ENCODE measurements around the gene FTSJ1.

The FTSJ1 gene

DNA sequence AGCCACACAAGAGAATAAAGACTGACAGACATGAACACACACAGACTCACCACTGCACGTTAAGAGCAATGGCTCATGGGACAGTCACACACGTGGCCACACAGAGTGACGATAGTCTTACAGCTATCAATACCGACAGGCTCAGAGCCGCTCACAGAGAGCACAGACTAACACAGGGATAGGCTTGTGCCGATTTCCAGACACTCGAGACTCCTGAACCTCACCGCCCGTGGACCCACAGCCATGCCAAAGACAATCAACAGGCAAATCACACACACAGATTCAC is 5.2 kb upstream of the FTSJ1 start:
- no peak for DNase-seq (ENCODE audit: low read depth in 2 of 2)

DNA sequence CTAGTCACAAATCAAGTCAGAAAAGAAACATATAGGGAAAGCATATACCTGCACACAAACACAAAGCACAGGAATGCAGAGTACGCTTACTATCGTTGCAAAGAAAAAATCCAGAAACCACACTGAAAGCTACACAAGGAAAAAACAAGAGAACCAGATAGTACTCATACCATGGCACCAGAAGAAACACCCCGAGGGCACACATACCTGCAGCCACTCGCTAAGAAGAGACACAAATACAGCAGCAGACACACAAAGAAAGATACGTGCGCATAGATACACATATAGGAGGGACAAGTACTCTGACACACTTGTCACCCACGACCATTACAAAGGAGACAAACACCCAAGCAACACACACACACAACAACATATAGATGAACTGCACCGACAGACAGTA is 4.5 kb upstream of the FTSJ1 start:
- DNase-seq (ENCODE audit: low read depth in 2 of 2), result no peak

DNA sequence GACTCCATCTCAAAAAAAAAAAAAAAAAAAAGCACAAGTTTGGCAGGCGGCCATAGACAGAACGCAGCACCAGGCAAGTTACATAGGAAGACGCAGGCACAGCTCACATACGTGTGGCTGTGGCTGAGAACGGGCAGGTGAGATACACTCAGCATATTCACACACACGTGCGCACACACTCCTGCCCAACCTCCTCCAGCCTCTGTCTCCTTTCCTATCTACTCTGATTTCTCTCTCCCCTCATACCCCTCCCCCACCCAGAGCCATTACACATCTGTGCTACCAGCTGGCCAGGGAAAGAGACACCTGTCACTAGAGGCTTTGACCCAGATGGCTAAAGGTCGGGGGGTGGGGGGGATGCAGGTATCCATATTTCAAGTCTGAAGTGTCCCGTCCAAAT is 3.8 kb upstream of the FTSJ1 start:
- no peak for DNase-seq (ENCODE audit: low read depth in 2 of 2)

DNA sequence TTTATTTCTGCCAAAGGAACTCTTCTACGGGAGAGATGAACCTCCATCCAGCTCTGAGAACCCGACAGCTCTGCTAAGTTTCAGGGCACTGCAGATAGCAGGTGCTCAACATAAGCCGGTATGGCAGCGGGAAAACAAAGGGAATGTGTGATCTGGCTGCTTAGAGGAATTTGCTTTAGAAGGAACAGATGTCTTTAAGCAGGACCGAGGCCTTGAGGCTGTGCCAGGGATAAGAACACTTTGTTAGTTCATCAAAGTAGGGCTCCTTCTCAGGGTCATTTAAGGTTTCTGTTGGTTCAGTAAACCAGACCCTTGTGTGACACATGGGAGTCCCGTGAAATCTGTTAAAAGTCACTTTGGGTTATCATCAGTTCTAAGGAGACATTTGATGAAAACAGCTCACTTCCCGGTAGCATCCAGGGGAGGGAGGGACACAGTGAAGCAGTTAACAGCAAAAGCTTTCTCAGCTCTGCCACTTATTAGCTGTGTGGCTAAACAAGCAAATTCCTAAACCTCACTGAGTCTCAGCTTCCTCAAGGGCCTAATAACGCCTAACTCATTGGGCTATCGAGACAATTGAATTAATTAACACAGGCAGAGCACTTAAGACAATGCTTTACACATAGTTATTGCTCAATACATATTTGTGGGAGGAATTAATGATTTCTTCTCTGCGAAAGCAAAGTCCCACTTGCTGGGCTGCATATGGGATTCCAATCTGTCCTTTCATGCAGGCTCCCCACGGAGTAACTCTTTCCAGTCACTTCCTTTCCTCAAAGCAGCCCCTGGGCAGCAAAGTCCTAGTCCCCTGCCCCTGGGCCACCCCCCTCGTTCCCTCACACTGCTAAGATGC is 2.9 kb upstream of the FTSJ1 start:
- no peak for DNase-seq (ENCODE audit: low read depth in 2 of 2)

DNA sequence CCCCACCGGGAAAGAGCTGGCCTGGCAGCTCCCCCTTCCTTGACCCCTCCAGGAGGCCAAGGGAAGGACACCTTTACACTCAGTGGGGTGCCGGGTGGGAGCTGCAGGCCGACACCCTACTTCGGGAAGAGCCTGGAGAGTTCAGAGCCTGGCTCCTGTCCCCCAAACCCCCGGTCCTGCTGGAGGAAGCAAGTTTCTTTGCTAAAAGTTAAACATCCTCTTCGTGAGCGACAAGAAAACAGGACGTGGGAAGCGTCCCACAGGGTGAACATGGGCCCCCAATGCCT is 2.4 kb upstream of the FTSJ1 start:
- no peak for DNase-seq (ENCODE audit: low read depth in 2 of 2)

DNA sequence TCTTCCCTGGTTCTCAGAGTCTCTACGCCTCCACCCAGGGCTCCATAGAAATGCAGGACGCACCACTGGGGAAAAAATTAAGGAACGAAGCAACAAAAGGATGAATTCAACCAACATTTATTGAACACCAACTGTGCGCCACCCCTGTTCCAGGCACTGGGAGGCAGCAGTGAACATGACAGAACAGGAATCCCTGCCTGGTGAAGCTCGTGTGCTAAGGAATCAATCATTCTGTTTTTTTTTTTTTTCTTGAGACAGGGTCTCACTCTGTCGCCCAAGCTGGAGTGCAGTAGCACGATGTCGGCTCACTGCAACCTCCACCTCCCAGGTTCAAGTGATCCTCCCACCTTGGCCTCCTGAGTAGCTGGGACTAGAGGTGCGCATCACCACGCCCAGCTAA is 1.9 kb upstream of the FTSJ1 start:
- no peak for DNase-seq (ENCODE audit: low read depth in 2 of 2)

DNA sequence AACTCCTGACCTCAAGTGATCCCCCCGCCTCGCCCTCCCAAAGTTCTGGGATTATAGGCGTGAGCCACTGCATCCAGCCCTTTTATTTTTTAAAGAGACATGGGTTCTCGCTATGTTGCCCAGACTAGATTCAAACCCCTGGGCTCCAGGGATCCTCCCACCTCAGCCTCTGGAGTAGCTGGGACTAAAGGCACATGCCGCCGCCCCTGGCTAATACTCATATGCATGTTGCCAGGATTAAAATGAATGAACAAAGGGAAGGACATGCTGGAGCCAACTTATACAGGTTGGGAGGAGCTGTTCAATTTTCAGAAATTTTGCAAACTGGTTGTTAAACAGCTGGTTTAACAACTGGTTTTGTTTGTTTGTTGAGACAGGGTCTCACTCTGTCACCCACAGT is 1.4 kb upstream of the FTSJ1 start:
- no peak for DNase-seq (ENCODE audit: low read depth in 2 of 2)

DNA sequence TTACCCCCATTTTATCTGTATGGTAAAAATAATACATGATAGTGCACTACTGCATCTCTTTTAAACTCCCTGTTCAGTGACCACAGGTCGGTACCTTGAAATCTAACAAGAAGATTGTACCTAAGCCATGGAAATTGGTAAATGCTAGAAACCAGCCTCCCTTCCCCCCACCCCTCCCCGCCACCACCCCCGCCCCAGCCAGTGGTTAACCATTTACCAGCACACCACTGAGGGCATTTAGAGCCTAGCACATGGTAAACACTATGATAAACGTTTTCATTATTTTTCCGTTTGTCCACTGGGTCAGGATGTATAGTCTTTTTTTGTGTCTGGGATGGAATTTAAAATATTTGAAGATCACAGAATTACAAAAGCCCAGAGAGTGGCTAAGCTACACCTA is 703 bp upstream of the FTSJ1 start:
- no peak for DNase-seq (ENCODE audit: low read depth in 2 of 2)

DNA sequence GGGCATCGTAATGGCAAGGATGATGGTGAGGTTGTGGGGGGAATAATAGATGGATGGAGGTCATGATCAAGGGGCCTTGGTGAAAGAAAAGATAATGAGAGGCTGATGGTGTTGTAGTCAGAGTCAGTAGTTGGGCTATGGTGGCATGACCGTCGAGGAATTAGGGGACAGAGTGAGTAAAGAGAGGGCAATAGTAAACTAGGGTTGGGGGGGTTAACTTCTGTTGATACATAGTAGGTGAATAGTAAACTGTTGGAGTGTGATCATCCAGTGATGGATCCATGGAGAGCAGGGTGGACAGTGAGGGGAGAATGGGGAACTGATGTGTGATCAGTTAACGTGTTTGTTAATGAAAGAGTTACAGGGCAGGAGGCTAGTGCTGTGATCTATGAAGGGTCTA is 920 bp downstream of the FTSJ1 start:
- DNase-seq (ENCODE audit: low read depth in 2 of 2), result no peak

DNA sequence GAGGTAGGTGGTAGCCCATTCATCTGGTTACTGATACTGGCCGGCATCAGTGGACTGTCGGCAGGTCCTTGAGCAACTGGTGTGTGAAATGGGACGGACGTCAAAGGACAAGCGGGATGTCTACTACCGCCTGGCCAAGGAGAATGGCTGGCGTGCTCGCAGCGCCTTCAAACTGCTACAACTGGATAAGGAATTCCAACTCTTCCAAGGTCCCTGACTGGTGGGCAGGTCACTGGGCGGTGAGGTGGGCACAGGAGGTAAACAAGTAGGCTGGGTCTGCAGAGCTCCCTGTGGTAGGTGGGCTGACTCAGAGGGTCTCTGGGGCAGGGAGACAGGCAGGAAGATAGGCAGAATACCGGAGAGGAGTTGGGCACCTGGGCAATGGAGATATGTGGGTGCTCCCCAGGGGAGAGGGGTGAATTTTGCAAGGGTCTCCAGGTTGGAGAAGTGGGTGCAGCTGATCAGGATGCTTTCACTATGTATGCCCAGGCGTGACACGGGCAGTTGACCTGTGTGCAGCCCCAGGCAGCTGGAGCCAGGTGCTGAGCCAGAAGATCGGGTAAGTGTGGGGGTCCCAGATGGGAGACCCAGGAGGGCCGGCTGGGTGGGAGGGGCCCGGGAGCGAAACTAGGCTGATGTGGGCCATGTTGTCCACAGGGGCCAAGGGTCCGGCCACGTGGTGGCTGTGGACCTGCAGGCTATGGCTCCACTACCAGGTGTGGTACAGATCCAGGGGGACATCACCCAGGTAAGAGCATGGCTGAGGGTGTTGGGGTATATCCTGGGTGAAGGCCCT is 2.2 kb downstream of the FTSJ1 start:
- DNase-seq (ENCODE audit: low read depth in 2 of 2), result no peak

DNA sequence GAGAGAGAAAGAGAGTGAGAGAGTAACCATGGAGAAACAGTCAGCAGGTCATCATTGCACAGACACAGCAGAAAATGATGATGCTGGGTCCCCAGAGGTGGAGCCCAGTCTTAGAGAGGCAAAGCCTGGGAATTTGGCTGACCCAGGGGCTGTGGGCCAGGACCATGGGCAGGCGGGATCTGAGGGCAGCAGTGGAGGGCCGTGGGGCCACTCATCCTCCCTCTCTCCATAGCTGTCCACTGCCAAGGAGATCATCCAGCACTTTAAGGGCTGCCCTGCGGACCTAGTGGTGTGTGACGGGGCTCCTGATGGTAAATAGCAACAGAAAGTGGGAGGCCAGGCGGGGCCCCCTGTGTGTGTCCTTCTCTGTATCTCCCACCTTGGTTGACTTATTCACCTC is 2.8 kb downstream of the FTSJ1 start:
- DNase-seq (ENCODE audit: low read depth in 2 of 2), result no peak

DNA sequence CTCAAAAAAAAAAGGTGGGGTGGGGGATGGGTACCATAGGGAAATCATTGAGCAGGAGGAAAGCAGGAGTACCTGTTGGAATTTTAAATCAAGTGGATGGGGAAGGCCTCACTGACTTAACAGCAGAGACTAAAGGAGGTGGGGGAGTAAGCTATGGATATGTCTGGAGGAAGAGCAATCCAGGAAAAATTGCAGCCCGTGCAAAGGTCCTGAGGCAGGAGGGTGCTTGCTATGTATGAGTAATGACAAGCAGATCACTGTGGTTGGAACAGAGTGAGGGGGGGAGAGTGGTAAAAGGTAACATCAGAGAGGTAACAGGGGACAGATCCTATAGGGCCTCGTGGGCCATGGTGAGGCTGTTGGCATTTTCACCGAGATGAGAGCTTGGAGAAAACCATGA is 4.1 kb downstream of the FTSJ1 start:
- DNase-seq (ENCODE audit: low read depth in 2 of 2), result no peak

DNA sequence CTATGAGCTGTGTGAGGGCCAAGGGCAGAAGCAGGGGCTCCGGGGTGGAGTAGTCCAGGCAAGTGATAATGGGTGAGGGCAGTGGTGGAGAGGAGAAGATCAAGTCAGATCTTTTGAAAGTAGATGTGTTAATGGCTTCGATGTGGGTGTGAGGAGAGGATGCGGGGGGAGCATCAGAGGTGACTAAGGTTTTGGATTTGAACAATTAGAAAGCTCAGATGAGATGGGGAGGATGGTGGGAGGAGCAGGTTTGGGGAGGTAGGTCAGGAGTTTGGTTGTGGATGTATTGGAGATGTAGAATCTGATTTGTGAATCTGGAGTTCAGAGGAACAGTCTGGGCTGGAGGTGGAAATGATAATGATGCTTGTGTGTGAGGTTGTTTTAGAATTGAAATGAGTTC is 4.6 kb downstream of the FTSJ1 start:
- DNase-seq (ENCODE audit: low read depth in 2 of 2), result no peak

DNA sequence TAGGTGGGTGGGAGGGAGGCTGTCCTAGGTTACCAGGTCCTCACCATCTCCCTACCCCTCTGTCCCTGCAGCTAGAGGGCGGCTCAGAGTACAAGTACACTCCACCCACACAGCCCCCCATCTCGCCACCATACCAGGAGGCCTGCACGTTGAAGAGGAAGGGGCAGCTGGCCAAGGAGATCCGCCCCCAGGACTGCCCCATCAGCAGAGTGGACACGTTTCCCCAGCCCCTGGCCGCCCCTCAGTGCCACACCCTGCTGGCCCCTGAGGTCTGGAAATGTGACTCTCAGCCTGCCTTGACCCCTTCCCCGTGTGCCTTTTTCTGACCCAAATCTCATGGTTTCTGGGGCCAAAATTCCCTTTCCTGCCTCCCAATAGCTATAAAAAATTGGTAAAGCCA is 6.5 kb downstream of the FTSJ1 start:
- DNase-seq (ENCODE audit: low read depth in 2 of 2), result no peak

DNA sequence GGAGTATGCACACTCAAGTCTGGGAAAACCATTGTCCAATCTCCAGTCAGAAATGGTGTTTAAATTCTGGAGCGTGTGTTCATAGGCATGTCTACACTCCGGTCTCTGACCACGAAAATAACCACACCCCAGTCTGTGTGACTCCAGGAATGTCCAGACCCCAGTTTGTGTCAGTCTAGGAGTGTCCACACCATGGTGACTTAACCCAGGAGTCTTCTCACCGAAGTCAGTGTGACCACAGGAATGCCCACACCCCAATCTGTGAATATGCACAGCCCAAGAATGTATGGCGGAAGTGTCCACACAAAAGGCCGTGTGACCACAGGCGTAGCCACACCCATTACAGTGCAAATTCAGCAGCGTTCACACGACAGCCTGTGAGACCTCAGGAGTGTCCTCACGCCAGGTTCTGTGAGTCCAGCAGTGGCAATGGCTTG is 11.4 kb downstream of the FTSJ1 start:
- no peak for DNase-seq (ENCODE audit: low read depth in 2 of 2)

DNA sequence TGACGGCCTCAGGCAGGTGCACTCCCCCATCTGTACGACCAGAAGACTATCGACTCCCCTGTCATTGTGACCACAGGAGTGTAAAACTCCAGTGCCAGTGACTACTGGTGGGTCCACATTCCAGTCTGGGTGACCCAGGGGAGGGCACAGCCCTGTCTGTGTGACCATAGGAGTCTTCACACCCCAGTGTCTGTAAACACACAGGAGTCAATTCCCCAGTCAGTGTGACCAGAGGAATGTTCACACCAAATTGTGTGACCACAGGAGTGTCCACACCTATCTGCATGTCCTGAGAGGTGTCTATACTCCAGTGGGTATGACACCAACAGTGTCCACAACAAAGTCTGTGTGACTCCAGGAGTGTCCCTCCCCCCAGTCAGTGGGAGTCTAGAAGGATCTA is 12.0 kb downstream of the FTSJ1 start:
- no peak for DNase-seq (ENCODE audit: low read depth in 2 of 2)

DNA sequence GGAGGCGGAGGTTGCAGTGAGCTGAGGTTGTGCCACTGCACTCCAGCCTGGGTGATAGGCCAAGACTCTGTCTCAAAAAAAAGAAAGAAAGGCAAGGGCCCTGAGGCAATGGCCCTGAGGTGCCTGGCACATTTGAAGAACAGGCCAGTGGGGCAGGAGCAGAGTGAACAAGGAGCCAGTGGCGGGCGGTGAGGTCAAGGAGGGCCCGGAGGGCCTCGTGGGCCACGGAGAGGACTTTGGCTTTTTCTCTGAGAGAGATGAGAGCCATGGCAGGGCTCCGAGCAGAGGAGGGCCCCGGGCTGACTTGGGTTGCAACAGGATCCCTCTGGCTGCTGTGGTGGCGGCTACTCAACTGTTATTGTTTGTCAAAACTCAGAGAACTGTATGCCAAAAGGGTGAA is 13.3 kb downstream of the FTSJ1 start:
- no peak for DNase-seq (ENCODE audit: low read depth in 2 of 2)

DNA sequence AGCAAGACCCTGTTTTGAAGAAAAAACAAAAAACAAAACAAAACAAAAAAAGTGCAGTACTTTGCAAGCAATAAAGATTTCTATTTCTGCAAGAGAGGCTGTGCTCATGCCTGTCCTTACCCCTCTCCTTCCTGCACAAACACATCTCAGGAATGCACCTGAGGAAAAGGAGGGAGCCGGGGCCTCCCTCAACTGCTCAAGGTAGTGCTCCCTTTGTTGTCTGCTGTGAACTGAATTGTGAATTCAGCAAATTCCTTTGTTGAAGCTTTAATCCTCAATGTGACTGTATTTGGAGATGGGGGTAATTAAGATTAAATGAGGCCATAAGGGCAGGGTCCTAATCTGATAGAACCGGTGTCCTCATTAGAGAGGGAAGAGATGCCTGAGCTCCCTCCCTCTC is 13.9 kb downstream of the FTSJ1 start:
- DNase-seq (ENCODE audit: low read depth in 2 of 2), result no peak

DNA sequence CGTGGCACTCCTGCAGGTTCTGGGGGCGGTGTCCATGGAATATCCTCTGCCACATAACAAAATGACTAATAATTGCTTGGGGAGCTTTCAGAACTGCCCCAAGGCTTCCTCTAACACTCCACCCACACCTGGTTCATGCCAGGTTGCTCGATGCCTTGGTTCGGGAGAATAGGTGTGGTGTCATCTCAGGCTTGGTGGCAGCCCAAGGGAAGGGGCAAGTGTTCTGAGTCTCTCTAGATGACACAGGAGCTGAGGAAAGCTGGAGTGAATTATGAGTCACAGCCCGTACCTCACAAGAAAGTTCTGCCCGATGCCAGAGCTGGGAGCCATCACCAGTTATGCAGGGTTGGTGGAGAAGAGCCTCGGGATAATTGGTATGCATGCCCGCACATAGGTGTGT is 14.7 kb downstream of the FTSJ1 start:
- no peak for DNase-seq (ENCODE audit: low read depth in 2 of 2)

DNA sequence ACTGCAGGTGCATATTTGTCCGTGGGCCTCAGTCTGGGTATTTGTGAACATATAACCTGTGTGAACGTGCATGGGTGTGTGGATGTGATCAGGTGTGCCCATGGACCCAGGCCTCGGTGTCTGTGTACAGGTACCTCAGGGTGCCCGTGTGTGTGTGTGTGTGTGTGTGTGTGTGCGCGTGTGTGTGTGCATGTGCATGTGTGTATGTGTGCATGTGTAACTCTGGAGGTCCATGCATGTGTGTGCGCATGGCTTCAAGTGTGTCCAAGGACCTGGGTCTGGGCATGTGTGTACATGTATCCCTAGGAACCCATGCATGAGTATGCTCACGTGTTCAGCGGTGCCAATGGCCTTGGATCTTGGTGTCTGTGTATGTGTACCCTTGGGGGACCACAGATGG is 15.8 kb downstream of the FTSJ1 start:
- DNase-seq (ENCODE audit: low read depth in 2 of 2), result no peak

DNA sequence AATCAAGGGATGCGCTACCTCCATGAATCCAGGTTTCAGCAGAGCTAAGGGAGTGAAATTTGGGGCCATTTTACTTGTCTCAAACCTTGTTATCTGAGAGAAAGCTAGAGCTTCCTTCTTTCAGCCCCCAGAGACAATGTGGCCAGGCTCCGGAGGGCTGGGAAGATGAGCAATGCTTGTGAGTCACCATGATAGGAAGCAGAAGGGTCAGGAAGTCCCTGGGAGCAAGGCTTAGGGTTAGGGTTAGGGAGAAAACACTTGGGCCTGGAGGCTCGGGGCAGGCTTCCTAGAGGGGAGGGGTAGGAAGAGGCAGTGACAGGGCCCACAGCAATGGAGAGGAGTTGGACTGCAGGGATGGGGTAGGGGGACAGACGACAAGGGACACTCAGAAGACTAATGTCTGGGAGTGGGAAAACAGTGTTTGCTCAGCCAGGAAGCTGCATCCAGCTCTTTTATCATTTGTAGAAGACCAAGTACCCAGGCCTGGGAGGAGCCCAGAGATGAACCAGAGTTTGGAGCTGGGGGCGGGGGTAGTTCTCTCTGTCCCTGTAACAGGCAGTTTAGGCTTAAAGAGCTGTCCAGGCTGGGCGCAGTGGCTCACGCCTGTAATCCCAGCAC is 16.4 kb downstream of the FTSJ1 start:
- no peak for DNase-seq (ENCODE audit: low read depth in 2 of 2)

DNA sequence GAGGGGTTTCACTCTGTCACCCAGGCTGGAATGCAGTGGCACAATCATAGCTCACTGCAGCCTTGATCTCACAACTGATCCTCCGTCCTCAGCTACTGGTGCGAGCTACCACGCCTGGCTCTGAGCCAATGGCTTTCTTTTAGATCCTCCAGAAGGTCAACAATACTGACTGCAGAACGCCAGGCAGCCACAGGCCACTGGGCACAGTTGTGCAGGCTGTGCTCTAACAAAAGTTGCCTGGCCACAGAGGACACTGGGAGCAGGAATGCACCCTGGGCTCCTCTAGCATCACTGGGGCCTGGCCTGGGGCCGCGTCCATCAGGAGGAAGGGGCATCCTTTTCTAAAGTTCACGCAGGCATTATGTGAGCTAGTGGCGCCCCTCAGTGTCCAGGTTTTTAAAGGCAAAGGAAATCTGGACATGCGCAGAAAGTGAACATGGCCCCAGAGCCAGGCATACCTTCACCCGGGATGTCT is 17.9 kb downstream of the FTSJ1 start:
- no peak for DNase-seq (ENCODE audit: low read depth in 2 of 2)

DNA sequence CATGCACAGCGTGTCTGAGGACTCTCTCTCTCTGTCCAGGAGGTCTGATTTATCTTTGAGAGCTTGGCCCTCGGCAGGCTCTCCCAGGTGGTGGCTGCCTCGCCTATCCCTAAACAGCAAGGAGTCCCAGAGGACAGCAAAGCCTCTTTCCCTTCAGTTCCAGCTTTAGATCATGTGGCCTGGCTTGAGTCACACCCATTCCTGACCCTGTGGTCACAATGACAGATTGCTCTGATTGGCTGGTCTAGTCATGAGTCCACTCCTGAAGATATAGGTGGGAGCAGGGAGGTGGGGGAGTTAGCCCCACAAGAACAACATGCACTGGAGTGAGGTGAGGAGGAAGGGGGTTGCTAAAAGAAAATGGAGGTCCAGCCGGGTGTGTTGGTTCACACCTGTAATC is 20.7 kb downstream of the FTSJ1 start:
- DNase-seq (ENCODE audit: low read depth in 2 of 2), result no peak
